Mesendoderm (in vitro differentiated cells): ENCODE results near the gene FAM8A1. TPM values are rescaled to one million over a fixed set of nuclear protein-coding genes. Genes with fewer than 3 reads are reported as not detected.

Source experiments
- DNase-seq: peaks from one replicate; pipeline ENCODE4 v3.0.0; 2013
- H2AK5ac ChIP-seq: 2 replicates; pipeline ENCODE4 v1.6.1; 2013; ENCODE audit warnings: low read length, inconsistent platforms
- H2BK120ac ChIP-seq: 2 replicates; pipeline ENCODE4 v1.6.1; 2013; ENCODE audit warnings: low read depth, mild to moderate bottlenecking, low read length, moderate library complexity, mixed read lengths
- H2BK15ac ChIP-seq: replicated peaks from 2 replicates; pipeline ENCODE4 v1.6.1; 2013; ENCODE audit warnings: low read depth, mild to moderate bottlenecking, moderate library complexity
- H2BK5ac ChIP-seq: 2 replicates; pipeline ENCODE4 v1.6.1; 2013; ENCODE audit warnings: low read length, inconsistent platforms
- H3K18ac ChIP-seq: 2 replicates; pipeline ENCODE4 v1.6.1; 2013; ENCODE audit warnings: mild to moderate bottlenecking, low read length, mixed read lengths
- H3K23ac ChIP-seq: one replicate; pipeline ENCODE4 v1.6.1; 2013; ENCODE audit warnings: low read length
- H3K27ac ChIP-seq: 2 replicates; pipeline ENCODE4 v1.5.1; 2013; ENCODE audit warnings: low read depth, mild to moderate bottlenecking, inconsistent platforms, low read length, moderate library complexity
- H3K27me3 ChIP-seq: 2 replicates; pipeline ENCODE4 v1.6.1; 2013; ENCODE audit warnings: low read length, control low read depth, mild to moderate bottlenecking, inconsistent platforms; ENCODE audit not compliant: insufficient read depth, poor library complexity
- H3K36me3 ChIP-seq: 2 replicates; pipeline ENCODE4 v1.6.1; 2013; ENCODE audit warnings: low read length, inconsistent platforms; ENCODE audit not compliant: control insufficient read depth, insufficient read depth
- H3K4ac ChIP-seq: one replicate; pipeline ENCODE4 v1.6.1; 2013; ENCODE audit warnings: low read depth, mild to moderate bottlenecking, low read length, moderate library complexity
- H3K4me1 ChIP-seq: 2 replicates; pipeline ENCODE4 v1.6.1; 2013; ENCODE audit warnings: low read depth, low read length, inconsistent platforms; ENCODE audit not compliant: control insufficient read depth
- H3K4me2 ChIP-seq: 2 replicates; pipeline ENCODE4 v1.6.1; 2013; ENCODE audit warnings: low read length
- H3K4me3 ChIP-seq: 2 replicates; pipeline ENCODE4 v1.5.1; 2013; ENCODE audit warnings: mild to moderate bottlenecking, low read length
- H3K56ac ChIP-seq: one replicate; pipeline ENCODE4 v1.6.1; 2013; ENCODE audit warnings: low read length
- H3K79me1 ChIP-seq: 2 replicates; pipeline ENCODE4 v1.6.1; 2013; ENCODE audit warnings: low read length, inconsistent platforms
- H3K79me2 ChIP-seq: 2 replicates; pipeline ENCODE4 v1.6.1; 2013; ENCODE audit warnings: mild to moderate bottlenecking, low read length; ENCODE audit not compliant: control insufficient read depth, insufficient read depth
- H3K9ac ChIP-seq: 2 replicates; pipeline ENCODE4 v1.6.1; 2013; ENCODE audit warnings: low read length, inconsistent platforms
- H4K5ac ChIP-seq: one replicate; pipeline ENCODE4 v1.6.1; 2013; ENCODE audit warnings: low read length
- H4K8ac ChIP-seq: one replicate; pipeline ENCODE4 v1.6.1; 2013; ENCODE audit warnings: low read depth, mild to moderate bottlenecking, control low read depth, low read length, moderate library complexity
- WGBS: extraction: QIAGEN DNeasy Blood & Tissue Kit; methylation state at CpG from one replicate; pipeline ENCODE4 v1.1.7; 2013; ENCODE audit warnings: low lambda C conversion rate, missing lambda C conversion rate; ENCODE audit not compliant: insufficient coverage; ENCODE audit errors: extremely low coverage; 5-methylcytosine and 5-hydroxymethylcytosine counted together
- small RNA-seq: library from polyadenylated mRNA; stranded (forward); fragments of <200 nt; extraction: miRNeasy Mini kit (QIAGEN cat#:217004); gene quantifications from one replicate; pipeline ENCODE3, GENCODE V24; 2013; ENCODE audit not compliant: insufficient read depth

FAM8A1 gene

DNA sequence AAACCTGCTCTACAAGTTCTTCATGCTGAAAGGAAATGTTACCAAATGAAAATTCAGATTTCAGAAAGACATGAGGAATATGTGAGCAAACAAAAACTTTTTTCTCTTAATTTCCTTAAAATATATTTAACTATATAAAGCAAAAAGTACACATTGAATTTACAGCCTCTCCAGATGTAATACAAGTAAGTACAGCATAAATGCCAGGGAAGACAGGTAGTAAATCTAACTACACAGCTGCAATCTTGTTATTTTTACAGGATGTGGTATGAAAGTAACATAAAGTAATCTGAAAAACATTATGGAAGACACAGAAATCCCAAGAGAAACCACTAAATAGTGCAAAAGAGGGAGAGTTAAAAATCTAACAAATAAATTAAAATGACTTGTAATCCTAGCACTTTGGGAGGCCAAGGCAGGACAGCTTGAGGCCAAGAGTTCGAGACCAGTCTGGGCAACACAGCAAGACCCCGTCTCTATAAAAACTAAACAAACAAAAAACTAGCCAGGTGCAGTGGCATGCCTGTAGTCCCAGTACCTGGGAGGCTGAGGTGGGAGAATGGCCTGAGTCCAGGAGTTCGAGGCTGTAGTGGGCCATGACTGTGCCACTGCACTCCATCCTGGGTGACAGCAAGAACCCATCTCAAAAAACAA, 50.7 kb downstream of the FAM8A1 start:
- H3K4me1 ChIP-seq, result no peaks in the 10 kb centered on the region
- no peak overlapping the region for H3K56ac ChIP-seq
- H4K8ac ChIP-seq, result no peak overlapping the region
- H3K27me3 ChIP-seq, result no peaks in the 10 kb centered on the region
- DNase-seq, result no peak
- H3K36me3 ChIP-seq, result no peaks in the 10 kb centered on the region
- no peak overlapping the region for H3K4me3 ChIP-seq
- peaks cover 3% of the 10 kb centered on the region for H3K79me2 ChIP-seq
- H3K9ac ChIP-seq, result no peak overlapping the region
- no peak overlapping the region for H2AK5ac ChIP-seq
- no peak overlapping the region for H2BK15ac ChIP-seq
- no CpG with 5 or more reads among the region's 3 CpGs for WGBS
- no peak overlapping the region for H3K18ac ChIP-seq
- no peak overlapping the region for H3K4ac ChIP-seq
- H2BK5ac ChIP-seq, result no peak overlapping the region
- H3K23ac ChIP-seq, result no peak overlapping the region
- peaks cover 4% of the 10 kb centered on the region for H3K79me1 ChIP-seq
- H3K4me2 ChIP-seq, result no peak overlapping the region
- H4K5ac ChIP-seq, result no peak overlapping the region
- H3K27ac ChIP-seq, result no peak overlapping the region
- H2BK120ac ChIP-seq, result no peak overlapping the region

GRCh38 chr6:17653198-17653882, 53.2 kb downstream of the FAM8A1 start:
- no peaks in the 10 kb centered on the region for H3K4me1 ChIP-seq
- no peaks in the 10 kb centered on the region for H3K27me3 ChIP-seq
- no peak overlapping the region for H3K4me3 ChIP-seq
- H2BK15ac ChIP-seq, result no peak overlapping the region
- H4K8ac ChIP-seq, result no peak overlapping the region
- H3K4ac ChIP-seq, result no peak overlapping the region
- H3K27ac ChIP-seq, result no peak overlapping the region
- no peak overlapping the region for H3K56ac ChIP-seq
- no peak overlapping the region for H4K5ac ChIP-seq
- no peak overlapping the region for H3K4me2 ChIP-seq
- no peak overlapping the region for H3K23ac ChIP-seq
- H3K18ac ChIP-seq, result no peak overlapping the region
- peaks cover 1% of the 10 kb centered on the region for H3K36me3 ChIP-seq
- no CpG with 5 or more reads among the region's 5 CpGs for WGBS
- no peak overlapping the region for H3K9ac ChIP-seq
- H2BK120ac ChIP-seq, result no peak overlapping the region
- H2BK5ac ChIP-seq, result no peak overlapping the region
- H2AK5ac ChIP-seq, result no peak overlapping the region
- peaks cover 6% of the 10 kb centered on the region for H3K79me2 ChIP-seq
- DNase-seq, result no peak
- peaks cover 7% of the 10 kb centered on the region for H3K79me1 ChIP-seq

- Histone ChIP-seq H3K18ac (no peak overlapping the region), H3K79me1 (peaks cover 5% of the 10 kb centered on the region), H2AK5ac (no peak overlapping the region), H4K5ac (no peak overlapping the region), H3K4me2 (no peak overlapping the region), H3K27me3 (no peaks in the 10 kb centered on the region), H3K4ac (no peak overlapping the region), H3K4me3 (no peak overlapping the region), H4K8ac (no peak overlapping the region), H2BK120ac (no peak overlapping the region), H3K36me3 (peaks cover 3% of the 10 kb centered on the region), H3K27ac (no peak overlapping the region), H3K79me2 (peaks cover 6% of the 10 kb centered on the region), H3K9ac (no peak overlapping the region), H3K23ac (no peak overlapping the region), H2BK5ac (no peak overlapping the region), H3K56ac (no peak overlapping the region), H2BK15ac (no peak overlapping the region), H3K4me1 (no peaks in the 10 kb centered on the region)
- WGBS, result no CpG with 5 or more reads among the region's 1 CpG
- DNase-seq, result no peak
Measured at GRCh38 chr6:17656092-17656491, 56.0 kb downstream of the FAM8A1 start.

- Histone ChIP-seq H3K9ac (no peak overlapping the region), H3K23ac (no peak overlapping the region), H3K79me1 (peaks cover 5% of the 10 kb centered on the region), H3K56ac (no peak overlapping the region), H3K4me3 (no peak overlapping the region), H4K5ac (no peak overlapping the region), H3K18ac (no peak overlapping the region), H3K36me3 (peaks cover 5% of the 10 kb centered on the region), H2BK5ac (no peak overlapping the region), H2BK15ac (no peak overlapping the region), H3K79me2 (peaks cover 6% of the 10 kb centered on the region), H3K4ac (no peak overlapping the region), H3K4me1 (no peaks in the 10 kb centered on the region), H2BK120ac (no peak overlapping the region), H3K27me3 (no peaks in the 10 kb centered on the region), H3K4me2 (no peak overlapping the region), H2AK5ac (no peak overlapping the region), H3K27ac (no peak overlapping the region), H4K8ac (no peak overlapping the region)
- DNase-seq, result no peak
- WGBS, result no CpG with 5 or more reads among the region's 3 CpGs
Measured at GRCh38 chr6:17656644-17657043, 56.5 kb downstream of the FAM8A1 start.

Small RNA genes lying within 50 kb of the gene (small RNA-seq; reads per million reads assigned to genes)
- gene RNU6-190P (not detected), gene SUMO2P13 (not detected)
